Measurements from ENCODE around the gene MUC2. TPM values are rescaled to one million over a fixed set of nuclear protein-coding genes. Genes with fewer than 3 reads are reported as not detected.

MUC2 gene
- total and polyA plus RNA-seq, 2 of the 13 experiments (the other 11 are each of a cell fraction or from before 2014, with no cell fraction given) = not detected

DNA sequence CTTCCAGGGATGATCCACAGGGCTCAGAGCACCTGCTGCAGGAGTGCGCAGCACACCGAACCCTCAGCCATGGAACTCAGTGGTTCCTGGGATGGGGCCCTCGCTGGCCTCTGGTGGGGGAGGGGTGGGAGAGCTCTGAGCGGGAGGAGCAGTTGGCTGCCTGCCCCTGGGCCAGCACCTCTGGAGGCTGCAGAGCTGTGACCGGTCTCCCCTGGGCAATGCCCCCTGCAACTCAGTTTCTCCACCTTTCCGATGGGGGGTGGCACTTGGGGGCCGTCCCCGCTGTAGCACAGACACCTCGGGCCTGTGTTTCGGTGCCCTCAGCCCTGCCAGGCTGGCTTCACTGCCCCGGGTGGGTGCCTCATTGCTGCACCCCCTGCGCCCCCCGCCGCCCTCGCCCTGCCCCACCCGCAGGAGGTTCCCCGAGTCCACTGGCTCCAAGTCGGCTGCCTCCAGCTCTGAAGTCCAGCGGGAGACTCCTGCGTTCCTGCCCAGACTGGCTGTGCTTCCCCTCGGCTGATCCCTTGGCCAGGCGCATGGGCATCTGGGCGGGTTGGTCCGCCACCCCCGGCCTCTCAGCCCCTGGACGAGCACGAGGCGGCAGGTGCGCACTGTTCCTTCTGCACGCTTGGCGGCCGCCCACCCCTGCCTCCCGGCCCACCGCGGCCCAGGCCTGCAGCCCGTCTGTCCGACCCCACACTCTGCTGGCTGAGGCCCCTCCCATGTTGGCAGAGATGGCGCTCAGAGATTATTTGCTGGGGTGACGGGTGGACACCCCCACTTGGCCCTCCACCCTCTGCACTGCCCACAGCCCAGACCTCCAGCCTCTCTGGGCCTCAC is 40.0 kb upstream of the MUC2 start:
- no peak overlapping the region for H3K4me2 ChIP-seq (ENCODE audit: low read depth, low read length)
- H3K27ac ChIP-seq (ENCODE audit: extremely low read length, insufficient read depth, low read length) = no peak overlapping the region
- ChIA-PET POLR2A (no interaction called here), CTCF (ENCODE audit: low intra/inter-chr PET ratio, low total read pairs) (no interaction called here)
- H3K9me3 ChIP-seq (ENCODE audit: low read length) = no peaks in the 10 kb centered on the region
- whole genome bisulfite sequencing (ENCODE audit: low lambda C conversion rate) = no CpG with 5 or more reads among the region's 39 CpGs
- no peaks in the 10 kb centered on the region for H3K36me3 ChIP-seq (replicated peaks in 1 of 2; ENCODE audit: control insufficient read depth in 1 of 2, insufficient read depth in 2 of 2, low read length in 2 of 2)
- no peaks in the 10 kb centered on the region for H4K20me1 ChIP-seq (ENCODE audit: insufficient read depth, low read length)
- H3K27me3 ChIP-seq (ENCODE audit: control insufficient read depth in 1 of 2, insufficient read depth in 2 of 2, low read length in 2 of 2) = peaks cover 28 to 68% of the 10 kb centered on the region in 2 experiments; a peak in 4 of 5 replicates
- no peak for FAIRE-seq
- intact Hi-C loops (cut with micrococcal nuclease; ENCODE audit: unreplicated experiment) (no loop called here), in situ Hi-C loops (cut with HindIII; ENCODE audit: extremely low pct_ligation_motif_present, low pct_unique_long_range_greater_than_20kb) (no loop called here)
- BruUV-seq (replicated peaks) = no TSS peak
- H2AFZ ChIP-seq (ENCODE audit: low read length) = no peak overlapping the region
- H3K9ac ChIP-seq (ENCODE audit: insufficient read depth, low read depth, low read length) = no peak overlapping the region
- no peaks in the 10 kb centered on the region for H3K4me1 ChIP-seq (ENCODE audit: insufficient read depth, low read length)
- H3K4me3 ChIP-seq (replicated peaks in 1 of 3; ENCODE audit: insufficient read depth in 1 of 3, low read depth in 2 of 3, low read length in 3 of 3) = no peak overlapping the region
- no peaks in the 10 kb centered on the region for H3K79me2 ChIP-seq (ENCODE audit: insufficient read depth, low read length)
- ATAC-seq = no peak
- DNase-seq (ENCODE audit: low spot score) = no peak
- TF ChIP-seq, protein P1, sequence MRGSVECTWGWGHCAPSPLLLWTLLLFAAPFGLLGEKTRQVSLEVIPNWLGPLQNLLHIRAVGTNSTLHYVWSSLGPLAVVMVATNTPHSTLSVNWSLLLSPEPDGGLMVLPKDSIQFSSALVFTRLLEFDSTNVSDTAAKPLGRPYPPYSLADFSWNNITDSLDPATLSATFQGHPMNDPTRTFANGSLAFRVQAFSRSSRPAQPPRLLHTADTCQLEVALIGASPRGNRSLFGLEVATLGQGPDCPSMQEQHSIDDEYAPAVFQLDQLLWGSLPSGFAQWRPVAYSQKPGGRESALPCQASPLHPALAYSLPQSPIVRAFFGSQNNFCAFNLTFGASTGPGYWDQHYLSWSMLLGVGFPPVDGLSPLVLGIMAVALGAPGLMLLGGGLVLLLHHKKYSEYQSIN (CRISPR knock-in tag; IDR thresholded peaks at IDR 0.05; ENCODE audit: borderline replicate concordance) = no peak
- no peak for TF ChIP-seq SP5 (CRISPR knock-in tag; IDR thresholded peaks at IDR 0.05; ENCODE audit: borderline replicate concordance, low read depth)
- TF ChIP-seq SNRNP70 (IDR thresholded peaks at IDR 0.05; ENCODE audit: low read depth, low read length) = no peak
- no peak for TF ChIP-seq SIX4 (CRISPR knock-in tag; IDR thresholded peaks at IDR 0.05)
- TF ChIP-seq, protein P2, sequence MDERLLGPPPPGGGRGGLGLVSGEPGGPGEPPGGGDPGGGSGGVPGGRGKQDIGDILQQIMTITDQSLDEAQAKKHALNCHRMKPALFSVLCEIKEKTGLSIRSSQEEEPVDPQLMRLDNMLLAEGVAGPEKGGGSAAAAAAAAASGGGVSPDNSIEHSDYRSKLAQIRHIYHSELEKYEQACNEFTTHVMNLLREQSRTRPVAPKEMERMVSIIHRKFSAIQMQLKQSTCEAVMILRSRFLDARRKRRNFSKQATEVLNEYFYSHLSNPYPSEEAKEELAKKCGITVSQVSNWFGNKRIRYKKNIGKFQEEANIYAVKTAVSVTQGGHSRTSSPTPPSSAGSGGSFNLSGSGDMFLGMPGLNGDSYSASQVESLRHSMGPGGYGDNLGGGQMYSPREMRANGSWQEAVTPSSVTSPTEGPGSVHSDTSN (CRISPR knock-in tag; IDR thresholded peaks at IDR 0.05) = no peak
- no peak for TF ChIP-seq ZNF614 (CRISPR knock-in tag; IDR thresholded peaks at IDR 0.05; ENCODE audit: borderline replicate concordance)
- TF ChIP-seq, protein P3, sequence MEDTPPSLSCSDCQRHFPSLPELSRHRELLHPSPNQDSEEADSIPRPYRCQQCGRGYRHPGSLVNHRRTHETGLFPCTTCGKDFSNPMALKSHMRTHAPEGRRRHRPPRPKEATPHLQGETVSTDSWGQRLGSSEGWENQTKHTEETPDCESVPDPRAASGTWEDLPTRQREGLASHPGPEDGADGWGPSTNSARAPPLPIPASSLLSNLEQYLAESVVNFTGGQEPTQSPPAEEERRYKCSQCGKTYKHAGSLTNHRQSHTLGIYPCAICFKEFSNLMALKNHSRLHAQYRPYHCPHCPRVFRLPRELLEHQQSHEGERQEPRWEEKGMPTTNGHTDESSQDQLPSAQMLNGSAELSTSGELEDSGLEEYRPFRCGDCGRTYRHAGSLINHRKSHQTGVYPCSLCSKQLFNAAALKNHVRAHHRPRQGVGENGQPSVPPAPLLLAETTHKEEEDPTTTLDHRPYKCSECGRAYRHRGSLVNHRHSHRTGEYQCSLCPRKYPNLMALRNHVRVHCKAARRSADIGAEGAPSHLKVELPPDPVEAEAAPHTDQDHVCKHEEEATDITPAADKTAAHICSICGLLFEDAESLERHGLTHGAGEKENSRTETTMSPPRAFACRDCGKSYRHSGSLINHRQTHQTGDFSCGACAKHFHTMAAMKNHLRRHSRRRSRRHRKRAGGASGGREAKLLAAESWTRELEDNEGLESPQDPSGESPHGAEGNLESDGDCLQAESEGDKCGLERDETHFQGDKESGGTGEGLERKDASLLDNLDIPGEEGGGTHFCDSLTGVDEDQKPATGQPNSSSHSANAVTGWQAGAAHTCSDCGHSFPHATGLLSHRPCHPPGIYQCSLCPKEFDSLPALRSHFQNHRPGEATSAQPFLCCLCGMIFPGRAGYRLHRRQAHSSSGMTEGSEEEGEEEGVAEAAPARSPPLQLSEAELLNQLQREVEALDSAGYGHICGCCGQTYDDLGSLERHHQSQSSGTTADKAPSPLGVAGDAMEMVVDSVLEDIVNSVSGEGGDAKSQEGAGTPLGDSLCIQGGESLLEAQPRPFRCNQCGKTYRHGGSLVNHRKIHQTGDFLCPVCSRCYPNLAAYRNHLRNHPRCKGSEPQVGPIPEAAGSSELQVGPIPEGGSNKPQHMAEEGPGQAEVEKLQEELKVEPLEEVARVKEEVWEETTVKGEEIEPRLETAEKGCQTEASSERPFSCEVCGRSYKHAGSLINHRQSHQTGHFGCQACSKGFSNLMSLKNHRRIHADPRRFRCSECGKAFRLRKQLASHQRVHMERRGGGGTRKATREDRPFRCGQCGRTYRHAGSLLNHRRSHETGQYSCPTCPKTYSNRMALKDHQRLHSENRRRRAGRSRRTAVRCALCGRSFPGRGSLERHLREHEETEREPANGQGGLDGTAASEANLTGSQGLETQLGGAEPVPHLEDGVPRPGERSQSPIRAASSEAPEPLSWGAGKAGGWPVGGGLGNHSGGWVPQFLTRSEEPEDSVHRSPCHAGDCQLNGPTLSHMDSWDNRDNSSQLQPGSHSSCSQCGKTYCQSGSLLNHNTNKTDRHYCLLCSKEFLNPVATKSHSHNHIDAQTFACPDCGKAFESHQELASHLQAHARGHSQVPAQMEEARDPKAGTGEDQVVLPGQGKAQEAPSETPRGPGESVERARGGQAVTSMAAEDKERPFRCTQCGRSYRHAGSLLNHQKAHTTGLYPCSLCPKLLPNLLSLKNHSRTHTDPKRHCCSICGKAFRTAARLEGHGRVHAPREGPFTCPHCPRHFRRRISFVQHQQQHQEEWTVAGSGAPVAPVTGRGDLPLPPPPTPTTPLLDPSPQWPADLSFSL (CRISPR knock-in tag; IDR thresholded peaks at IDR 0.05) = no peak
- TF ChIP-seq RCOR2 (CRISPR knock-in tag; IDR thresholded peaks at IDR 0.05) = no peak
- TF ChIP-seq BRF2 (CRISPR knock-in tag; IDR thresholded peaks at IDR 0.05) = no peak
- no peak for TF ChIP-seq BORCS8-MEF2B (CRISPR knock-in tag; IDR thresholded peaks at IDR 0.05)
- no peak for TF ChIP-seq SYNCRIP (IDR thresholded peaks at IDR 0.05; ENCODE audit: insufficient read depth, low read depth, low read length)

Measured in HepG2 (cell line).